Loucy (cell line): Measurements from ENCODE around the gene ZNF43.
A peak's percentile ranks its signal among the peaks of the same experiment; 100 is the strongest.
"Not testable (repeated sequence)": the region's sequence is repeated elsewhere in the genome, so short reads cannot be mapped to it uniquely, and the experiment has no call there.

ENCODE experiments used
- H2AFZ ChIP-seq: fragments of 200-600 bp; sonication (generic); 2 replicates; pipeline ENCODE4 v1.6.0; 2016; ENCODE audit warnings: antibody characterized with exemption, mild to moderate bottlenecking, low read length, moderate library complexity
- H3F3A ChIP-seq: fragments of 200-600 bp; 2 replicates; pipeline ENCODE4 v1.6.0; 2016; ENCODE audit warnings: antibody characterized with exemption, low read depth, mild to moderate bottlenecking
- H3K27me3 ChIP-seq: fragments of 200-600 bp; sonication (generic); 2 replicates; pipeline ENCODE4 v1.6.1; 2014; ENCODE audit warnings: low read length, mild to moderate bottlenecking; ENCODE audit not compliant: insufficient read depth, poor library complexity, severe bottlenecking
- H3K36me3 ChIP-seq: fragments of 200-600 bp; sonication (generic); 2 replicates; pipeline ENCODE4 v1.6.1; 2016; ENCODE audit warnings: low read length; ENCODE audit not compliant: insufficient read depth
- H3K4me1 ChIP-seq: fragments of 200-600 bp; sonication (generic); 2 replicates; pipeline ENCODE4 v1.5.1; 2014; ENCODE audit warnings: low read length, mild to moderate bottlenecking; ENCODE audit not compliant: insufficient read depth, poor library complexity, severe bottlenecking
- H3K4me2 ChIP-seq: fragments of 200-600 bp; sonication (generic); 2 replicates; pipeline ENCODE4 v1.6.0; 2014; ENCODE audit warnings: antibody characterized with exemption, low read length, low read depth, mild to moderate bottlenecking; ENCODE audit not compliant: poor library complexity, severe bottlenecking
- H3K4me3 ChIP-seq: fragments of 200-600 bp; sonication (generic); 2 replicates; pipeline ENCODE4 v1.5.1; 2014; ENCODE audit warnings: low read length, mild to moderate bottlenecking, mixed read lengths; ENCODE audit not compliant: poor library complexity, severe bottlenecking
- H3K79me2 ChIP-seq: fragments of 200-600 bp; sonication (generic); 2 replicates; pipeline ENCODE4 v1.6.1; 2014; ENCODE audit warnings: low read length; ENCODE audit not compliant: insufficient read depth
- H3K9ac ChIP-seq: fragments of 200-600 bp; sonication (generic); 2 replicates; pipeline ENCODE4 v1.6.0; 2014; ENCODE audit warnings: mild to moderate bottlenecking, low read depth, low read length, moderate library complexity; ENCODE audit not compliant: poor library complexity, severe bottlenecking
- H3K9me2 ChIP-seq: fragments of 200-600 bp; sonication (generic); replicated peaks from 2 replicates; pipeline ENCODE4 v1.6.1; 2016; ENCODE audit warnings: low read depth, low read length, mixed read lengths
- H3K9me3 ChIP-seq: fragments of 200-600 bp; sonication (generic); 2 replicates; pipeline ENCODE4 v1.6.1; 2014; ENCODE audit warnings: mild to moderate bottlenecking, antibody characterized with exemption, low read length, low read depth; ENCODE audit not compliant: insufficient read depth
- H4K20me1 ChIP-seq: fragments of 200-600 bp; sonication (generic); 2 replicates; pipeline ENCODE4 v1.6.0; 2014; ENCODE audit warnings: antibody characterized with exemption, low read length, mild to moderate bottlenecking; ENCODE audit not compliant: insufficient read depth, poor library complexity, severe bottlenecking
- CTCF ChIP-seq: fragments of 200-600 bp; sonication (generic); conservative IDR thresholded peaks from 2 replicates; pipeline ENCODE4 v1.5.1; 2014; ENCODE audit warnings: mild to moderate bottlenecking, antibody characterized with exemption, low read length
- EZH2phosphoT487 ChIP-seq: fragments of 200-600 bp; IDR thresholded peaks from 2 replicates; pipeline ENCODE4 v1.6.1; 2018; ENCODE audit warnings: antibody characterized with exemption, mild to moderate bottlenecking, moderate library complexity, borderline replicate concordance

The ZNF43 gene

GRCh38 chr19:21835810-21836444, at the start of gene ZNF43:
Gene ZNF43, minus strand, starts transcription at chr19:21836182. Its CDS starts 144 bp downstream, at chr19:21836038.
- peaks cover 7% of the 10 kb centered on the region for H3F3A ChIP-seq
- peak within 1 kb of the TSS; percentile 92 for H3K9ac ChIP-seq
- H3K9me2 ChIP-seq, result no peaks in the 10 kb centered on the region
- H3K9me3 ChIP-seq, result peaks cover 9% of the 10 kb centered on the region; the same call in 1 of the 2 replicates
- H2AFZ ChIP-seq, result peak within 1 kb of the TSS; percentile 64
- no peak for TF ChIP-seq EZH2phosphoT487
- no peak for TF ChIP-seq CTCF
- peaks cover 16% of the 10 kb centered on the region; the same call in 1 of the 2 replicates for H3K36me3 ChIP-seq
- H3K79me2 ChIP-seq, result peaks cover 50% of the 10 kb centered on the region
- peak within 1 kb of the TSS; percentile 77 for H3K4me2 ChIP-seq
- peak within 1 kb of the TSS; percentile 96 for H3K4me3 ChIP-seq
- no peaks in the 10 kb centered on the region for H3K27me3 ChIP-seq
- peaks cover 9% of the 10 kb centered on the region for H3K4me1 ChIP-seq
- H4K20me1 ChIP-seq, result peaks cover 3% of the 10 kb centered on the region

- not testable (repeated sequence) for H3K79me2 ChIP-seq, H2AFZ ChIP-seq, H3K27me3 ChIP-seq, H3K4me1 ChIP-seq, H3K9ac ChIP-seq, H3F3A ChIP-seq, H3K9me2 ChIP-seq, H3K4me2 ChIP-seq, H3K36me3 ChIP-seq, H3K9me3 ChIP-seq, H3K4me3 ChIP-seq, H4K20me1 ChIP-seq
Measured at GRCh38 chr19:21885516-21885915, 49.5 kb upstream of the ZNF43 start.

- not testable (repeated sequence) for H3K4me2 ChIP-seq, H2AFZ ChIP-seq, H3K9me3 ChIP-seq, H3K27me3 ChIP-seq, H3K9ac ChIP-seq, H3K4me3 ChIP-seq, H3K9me2 ChIP-seq, H3K36me3 ChIP-seq, H3F3A ChIP-seq, H4K20me1 ChIP-seq, H3K79me2 ChIP-seq, H3K4me1 ChIP-seq
Measured at GRCh38 chr19:21884786-21885185, 48.8 kb upstream of the ZNF43 start.

GRCh38 chr19:21883516-21883915, 47.5 kb upstream of the ZNF43 start:
- no peaks in the 10 kb centered on the region; the same call in 1 of the 2 replicates for H3K9me3 ChIP-seq
- H3K4me2 ChIP-seq, result no peak overlapping the region
- H4K20me1 ChIP-seq, result no peaks in the 10 kb centered on the region
- TF ChIP-seq CTCF, result no peak
- H3K4me1 ChIP-seq, result no peaks in the 10 kb centered on the region
- no peaks in the 10 kb centered on the region for H3F3A ChIP-seq
- H2AFZ ChIP-seq, result no peak overlapping the region
- H3K27me3 ChIP-seq, result no peaks in the 10 kb centered on the region
- no peaks in the 10 kb centered on the region for H3K79me2 ChIP-seq
- H3K9me2 ChIP-seq, result no peaks in the 10 kb centered on the region
- no peak overlapping the region for H3K9ac ChIP-seq
- H3K36me3 ChIP-seq, result no peaks in the 10 kb centered on the region
- no peak overlapping the region for H3K4me3 ChIP-seq
